ENCODE data around the gene LRMDA.

- no peak for TF ChIP-seq CTCF (IDR thresholded peaks at IDR 0.05; ENCODE audit: low read depth, low read length)
- TF ChIP-seq EZH2phosphoT487 (IDR thresholded peaks at IDR 0.05; ENCODE audit: low read depth) = no peak
These were observed 610.1 kb downstream of the LRMDA start for GRCh38 chr10:76041551-76041950.

Data from OCI-LY3 (cell line).